ENCODE data around the gene NF1.

DNA sequence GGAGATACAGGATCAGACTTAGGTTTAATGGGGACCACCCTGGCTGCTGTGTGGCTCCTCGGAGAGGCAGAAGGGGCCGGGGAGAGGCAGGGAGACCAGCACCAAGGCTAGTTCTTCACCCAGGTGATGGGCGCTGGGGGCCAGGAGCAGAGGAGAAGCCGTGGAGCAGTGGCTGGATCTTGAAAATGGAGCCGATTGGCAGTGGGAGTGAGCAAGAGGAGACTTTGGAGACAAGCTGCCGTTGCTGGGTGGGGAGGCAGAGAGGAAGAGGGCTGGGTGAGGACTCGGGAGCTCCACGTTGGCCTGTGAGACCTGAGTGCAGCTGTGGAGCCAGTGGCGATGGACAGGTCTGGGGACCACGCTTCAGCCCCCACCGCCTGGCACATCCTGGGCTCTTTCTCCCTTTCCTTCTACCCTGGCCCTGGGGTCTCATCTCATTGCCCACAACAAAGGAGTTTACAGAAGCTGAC lies 305.7 kb downstream of the NF1 start:
- no peak for TF ChIP-seq CTCF (IDR thresholded peaks at IDR 0.05; ENCODE audit: low read length)
- no peak for TF ChIP-seq EZH2 (IDR thresholded peaks at IDR 0.05; ENCODE audit: borderline replicate concordance, low read length)
